ENCODE measurements around the gene TCF15.
"Not testable (repeated sequence)": the region's sequence is repeated elsewhere in the genome, so short reads cannot be mapped to it uniquely, and the experiment has no call there.

The TCF15 gene

DNA sequence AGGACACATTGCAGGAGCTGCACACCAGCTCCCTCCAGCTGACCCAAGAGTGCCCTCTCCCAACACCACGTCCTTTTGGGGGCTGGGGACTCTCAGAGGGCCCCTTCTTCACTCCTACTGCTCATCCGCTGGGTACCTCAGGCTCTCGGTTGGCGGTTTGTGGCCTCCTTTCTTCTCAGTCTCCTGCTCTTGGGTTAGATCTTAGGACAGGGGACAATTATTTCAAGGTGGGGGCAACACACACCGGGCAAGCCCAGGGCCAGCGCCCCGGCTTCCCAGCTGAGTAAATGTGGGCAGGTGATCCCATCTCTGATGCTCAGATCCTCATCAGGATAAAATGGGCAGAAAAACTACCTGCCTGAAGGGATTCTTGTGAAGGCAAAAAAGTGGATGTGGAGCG lies 1.1 kb downstream of the TCF15 start:
- no peak for DNase-seq

DNA sequence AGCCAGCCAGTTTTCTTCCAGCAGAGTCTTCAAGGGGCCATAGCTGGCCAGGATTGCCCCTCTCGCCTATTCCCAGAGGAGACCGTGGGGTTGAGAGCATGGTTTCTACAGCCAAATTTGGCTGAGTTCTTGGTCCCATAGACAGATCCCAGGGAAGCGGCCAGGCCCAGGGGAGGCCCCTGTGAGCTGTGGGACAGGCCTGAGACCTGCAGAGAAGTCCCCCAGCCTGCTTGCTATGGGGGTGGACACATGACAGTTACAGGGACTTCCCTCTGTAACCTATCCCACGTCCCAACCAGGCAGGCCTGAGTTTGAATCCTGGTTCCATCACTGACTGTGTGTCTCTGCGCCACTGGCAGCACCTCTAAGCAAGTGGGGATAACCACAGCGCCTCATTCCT lies 2.6 kb downstream of the TCF15 start:
- DNase-seq, result no peak

DNA sequence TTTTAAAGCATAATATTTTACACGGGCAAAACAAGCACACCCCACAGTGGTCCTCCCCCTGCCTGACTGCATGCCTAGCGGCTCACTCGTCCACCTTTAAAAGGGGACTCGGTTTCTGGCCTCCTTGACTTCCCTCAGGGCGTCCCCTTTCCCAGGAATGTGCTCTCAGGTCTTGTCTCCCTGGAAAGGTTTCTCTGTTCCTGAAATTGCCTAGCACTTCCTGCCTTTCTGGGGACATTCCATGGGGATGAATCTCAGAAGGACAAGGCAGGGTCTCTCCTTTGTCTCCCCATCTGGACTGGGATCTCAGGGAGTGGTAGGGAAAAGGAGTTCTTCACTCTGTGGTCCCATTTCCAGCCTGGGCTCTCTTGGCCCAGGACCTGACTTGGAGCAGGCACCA lies 4.9 kb downstream of the TCF15 start:
- DNase-seq, result no peak

DNA sequence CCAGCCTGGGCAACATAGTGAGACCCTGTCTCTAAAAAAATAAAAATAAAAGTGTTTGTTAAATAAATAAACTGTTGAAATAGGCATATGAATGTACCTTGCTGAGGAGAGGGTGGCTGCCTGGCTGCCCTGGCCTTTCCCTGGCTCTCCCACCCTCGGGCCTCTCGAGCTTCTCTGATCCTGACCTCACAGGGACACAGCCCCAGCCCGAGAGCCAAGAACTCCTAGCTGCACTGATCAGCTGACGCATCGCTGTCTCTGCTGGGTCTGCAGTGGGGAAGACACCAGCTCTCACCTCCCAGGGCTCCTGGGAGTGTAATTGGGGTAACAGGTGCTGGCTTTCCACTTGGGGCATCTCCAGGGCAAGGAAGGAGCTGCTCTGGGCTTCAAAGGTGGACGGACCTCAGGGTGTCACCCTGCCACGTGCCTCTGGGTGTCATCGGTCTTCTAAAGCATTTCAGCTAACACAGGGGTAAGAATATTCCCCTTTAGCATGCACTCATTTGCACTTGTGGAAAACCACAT lies 6.9 kb downstream of the TCF15 start:
- DNase-seq, result no peak

DNA sequence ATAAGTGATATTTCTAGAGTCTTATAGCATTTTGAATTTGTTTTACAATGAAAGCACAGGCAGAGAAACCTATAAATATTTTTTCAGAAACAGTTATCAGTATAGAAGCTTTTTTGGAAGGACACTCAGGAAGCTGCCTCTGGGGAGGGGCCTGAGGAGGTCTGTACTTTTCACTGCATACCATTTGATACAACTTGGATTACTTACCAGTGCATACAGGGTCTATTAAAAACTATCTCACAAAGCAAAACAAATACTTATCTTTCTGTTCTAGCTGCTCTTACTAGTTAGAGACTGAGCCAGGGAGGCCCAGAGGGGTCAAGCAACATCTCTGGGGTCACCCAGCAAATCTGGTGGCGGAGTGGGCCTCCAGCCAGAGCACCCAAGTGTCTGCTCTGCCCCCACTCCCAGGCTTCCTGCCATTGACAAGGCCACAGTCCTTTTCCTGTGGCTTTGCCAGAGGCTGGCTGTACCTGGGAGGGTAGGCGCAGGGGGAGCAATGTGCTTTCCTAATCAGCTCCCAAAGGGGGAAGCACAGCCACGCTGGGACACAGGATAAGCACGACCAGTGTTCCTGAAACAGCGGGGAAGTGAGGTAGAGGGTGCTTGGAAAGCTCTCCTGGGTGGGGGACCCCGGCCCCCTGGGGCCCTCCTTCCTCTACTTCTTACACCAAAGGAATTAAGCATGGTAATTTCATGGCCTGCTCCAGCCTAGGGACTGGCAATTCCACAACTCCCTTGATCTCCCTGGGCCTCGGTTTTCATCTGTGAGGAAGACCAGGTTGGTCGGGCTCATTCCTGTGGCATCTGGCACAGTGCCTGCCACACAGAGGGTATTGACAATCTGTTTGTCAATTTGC lies 7.8 kb downstream of the TCF15 start:
- no peak for DNase-seq

DNA sequence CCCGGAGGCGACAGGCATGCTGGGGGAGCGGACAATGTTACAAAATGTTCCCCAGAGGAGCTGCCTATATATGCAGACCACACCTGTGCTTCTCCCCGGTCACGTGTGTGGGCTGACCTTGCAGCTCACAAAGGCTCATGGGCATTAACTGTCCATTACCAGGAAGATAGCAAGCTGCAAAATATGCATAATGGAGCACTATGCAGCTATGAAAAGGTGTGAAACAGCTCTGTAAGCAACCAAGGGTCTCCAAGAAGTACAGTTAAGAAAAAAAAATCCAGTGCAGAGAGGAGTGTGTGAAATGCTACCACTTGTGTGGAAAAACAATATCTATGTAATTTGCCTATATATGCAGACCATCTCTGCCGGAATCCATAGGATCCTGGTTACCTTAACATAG lies 9.4 kb downstream of the TCF15 start:
- no peak for DNase-seq

DNA sequence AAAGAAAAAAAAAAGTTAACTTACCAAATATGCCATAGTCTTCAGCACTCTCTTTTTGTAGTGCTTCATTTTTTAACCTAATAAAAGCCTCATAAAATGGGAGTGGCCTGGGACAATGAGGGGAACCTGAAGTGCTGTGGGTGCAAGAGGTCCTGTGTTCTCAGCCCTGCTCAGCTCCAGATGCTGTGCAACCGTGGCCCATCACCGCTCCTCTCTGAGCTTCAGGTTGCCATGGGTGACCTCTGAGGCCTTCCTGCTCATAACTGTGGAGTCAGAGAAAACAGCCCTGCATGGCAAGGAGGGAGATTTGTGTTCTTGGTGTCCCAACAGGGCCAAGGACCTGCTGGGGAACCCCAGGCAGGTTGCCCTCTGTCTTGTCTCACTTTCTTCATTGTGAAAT lies 10.0 kb downstream of the TCF15 start:
- no peak for DNase-seq

DNA sequence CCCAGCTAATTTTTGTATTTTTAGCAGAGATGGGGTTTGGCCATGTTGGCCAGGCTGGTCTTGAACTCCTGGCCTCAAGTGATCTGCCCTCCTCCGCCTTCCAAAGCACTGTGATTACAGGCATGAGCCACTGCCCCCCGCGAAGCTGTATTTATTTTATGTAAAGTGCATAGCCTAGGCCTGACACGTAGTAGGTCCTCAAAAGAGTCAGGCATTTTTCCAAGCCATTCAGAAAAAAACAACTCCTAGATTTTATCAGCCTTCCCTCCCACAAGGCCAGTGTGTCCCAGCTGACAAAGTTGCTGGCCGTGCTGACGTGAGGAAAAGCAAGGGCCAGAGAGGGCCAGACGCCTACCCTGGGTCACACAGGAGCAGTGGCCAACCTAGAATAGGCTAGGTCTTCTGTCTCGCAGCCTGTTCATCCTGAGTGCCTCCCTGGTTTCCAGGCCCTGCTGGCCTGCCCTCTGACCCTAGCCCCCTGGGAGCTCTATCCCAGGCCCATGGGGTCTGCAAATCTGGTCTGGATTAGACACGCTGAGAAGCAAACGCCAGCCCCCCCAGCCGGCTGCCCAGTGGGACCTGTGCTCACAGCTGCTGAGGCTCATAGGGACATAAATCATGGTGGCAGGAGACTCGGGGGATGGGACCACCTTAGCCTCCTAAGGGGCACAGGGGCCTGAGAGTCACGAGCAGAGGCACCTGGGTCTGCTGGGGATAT lies 11.8 kb downstream of the TCF15 start:
- no peak for DNase-seq

DNA sequence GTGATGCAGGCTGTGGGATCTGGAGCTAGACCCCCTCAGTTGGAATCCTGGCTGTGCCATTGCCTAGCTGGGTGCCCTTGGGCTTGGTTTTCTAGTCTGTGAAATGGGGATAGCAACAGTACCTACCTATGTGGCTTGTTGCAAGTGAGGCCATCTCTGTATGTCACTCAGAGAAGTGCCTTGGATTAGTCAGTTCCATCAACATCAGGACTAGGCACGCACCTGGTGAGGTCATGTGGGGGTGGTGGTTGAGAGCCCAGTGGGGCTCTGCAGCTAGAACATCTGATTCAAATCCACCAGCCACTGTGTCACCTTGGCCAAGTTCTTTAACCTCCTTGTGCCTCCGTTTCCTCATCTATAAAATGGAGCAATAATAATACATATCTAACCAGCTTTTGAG lies 12.5 kb downstream of the TCF15 start:
- DNase-seq, result no peak

DNA sequence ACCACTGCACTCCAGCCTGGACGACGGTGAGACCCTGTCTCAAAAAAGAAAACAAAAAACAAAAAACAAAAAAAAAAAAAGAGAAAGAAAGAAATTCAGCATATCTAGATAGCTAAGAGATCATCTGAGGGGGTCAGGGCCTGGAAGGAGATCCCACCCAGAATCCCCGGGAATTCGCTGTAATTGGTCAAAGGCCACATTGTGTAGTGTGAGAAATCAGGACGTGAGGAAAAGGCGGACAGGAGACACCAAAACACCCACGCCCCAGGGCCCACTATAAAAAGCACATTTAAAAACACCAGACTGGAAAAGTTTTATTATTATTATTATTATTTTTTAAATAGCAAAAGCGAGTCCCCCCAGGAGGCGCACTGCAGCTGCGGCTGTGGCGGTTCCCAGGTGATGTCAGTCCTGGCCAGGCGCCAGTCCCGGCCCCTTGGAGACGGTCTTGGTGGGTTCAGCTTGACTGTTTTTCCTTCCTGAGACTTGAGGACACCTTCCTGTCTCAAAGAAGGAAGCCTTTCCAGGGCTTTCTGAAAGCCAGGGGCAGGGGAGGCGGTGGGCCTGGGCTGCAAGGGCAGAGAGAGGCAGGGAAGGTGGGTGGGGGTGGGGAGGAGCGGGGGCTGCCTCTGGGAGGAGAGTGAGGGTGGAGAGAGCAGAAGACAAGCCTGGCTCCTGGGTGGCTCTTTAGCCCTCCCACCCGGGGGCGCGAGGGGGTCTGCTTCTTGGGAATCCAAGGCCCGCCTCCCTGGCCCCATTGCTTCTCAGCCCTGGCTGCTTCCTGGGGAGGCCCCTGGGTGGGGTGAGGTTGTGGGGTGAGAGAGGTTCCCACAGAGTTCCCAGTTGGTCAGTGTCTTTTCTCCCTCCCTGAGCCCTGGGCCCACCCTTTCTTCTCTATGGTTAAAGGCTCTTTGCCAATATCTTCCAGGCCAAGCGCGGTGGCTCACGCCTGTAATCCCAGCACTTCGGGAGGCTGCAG lies 14.5 kb downstream of the TCF15 start:
- no peak for DNase-seq

DNA sequence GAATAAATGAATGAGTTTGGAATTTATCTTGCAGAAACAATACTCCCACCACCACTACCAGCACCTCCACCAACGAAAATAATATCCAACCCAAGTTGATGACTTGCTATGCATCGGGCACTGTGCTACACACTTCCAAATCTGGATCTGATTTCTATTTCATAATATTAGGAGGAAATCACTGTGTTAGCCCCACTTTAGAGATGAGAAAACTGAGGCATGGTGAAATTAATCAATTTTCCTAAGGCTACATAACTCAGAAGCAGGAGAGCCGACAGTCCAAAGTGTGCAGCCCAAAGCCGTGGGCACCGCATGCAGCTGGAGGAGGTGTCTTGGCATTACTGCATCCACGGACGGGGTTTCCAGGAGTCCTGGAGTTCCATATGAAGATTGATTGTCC lies 17.6 kb downstream of the TCF15 start:
- DNase-seq, result no peak

DNA sequence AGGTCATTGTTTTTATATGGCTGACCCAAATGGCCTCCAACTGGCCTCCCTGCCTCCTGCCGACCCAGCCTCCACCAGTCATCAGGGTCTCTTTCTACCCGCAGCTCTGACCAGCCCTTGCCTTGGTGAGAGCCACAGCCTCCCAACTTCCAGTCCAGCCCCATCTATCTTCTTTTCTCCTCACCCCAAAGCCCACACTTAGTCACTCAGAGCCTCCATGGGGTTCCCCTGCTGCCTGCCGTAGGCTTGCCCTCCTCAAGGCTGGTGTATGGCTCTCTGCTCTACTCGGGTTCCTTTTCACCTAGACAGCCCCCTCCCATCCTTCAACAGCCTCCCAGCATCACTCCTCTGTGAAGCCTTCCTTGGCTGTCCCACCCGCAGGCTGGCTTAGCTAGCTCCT lies 18.2 kb downstream of the TCF15 start:
- no peak for DNase-seq

DNA sequence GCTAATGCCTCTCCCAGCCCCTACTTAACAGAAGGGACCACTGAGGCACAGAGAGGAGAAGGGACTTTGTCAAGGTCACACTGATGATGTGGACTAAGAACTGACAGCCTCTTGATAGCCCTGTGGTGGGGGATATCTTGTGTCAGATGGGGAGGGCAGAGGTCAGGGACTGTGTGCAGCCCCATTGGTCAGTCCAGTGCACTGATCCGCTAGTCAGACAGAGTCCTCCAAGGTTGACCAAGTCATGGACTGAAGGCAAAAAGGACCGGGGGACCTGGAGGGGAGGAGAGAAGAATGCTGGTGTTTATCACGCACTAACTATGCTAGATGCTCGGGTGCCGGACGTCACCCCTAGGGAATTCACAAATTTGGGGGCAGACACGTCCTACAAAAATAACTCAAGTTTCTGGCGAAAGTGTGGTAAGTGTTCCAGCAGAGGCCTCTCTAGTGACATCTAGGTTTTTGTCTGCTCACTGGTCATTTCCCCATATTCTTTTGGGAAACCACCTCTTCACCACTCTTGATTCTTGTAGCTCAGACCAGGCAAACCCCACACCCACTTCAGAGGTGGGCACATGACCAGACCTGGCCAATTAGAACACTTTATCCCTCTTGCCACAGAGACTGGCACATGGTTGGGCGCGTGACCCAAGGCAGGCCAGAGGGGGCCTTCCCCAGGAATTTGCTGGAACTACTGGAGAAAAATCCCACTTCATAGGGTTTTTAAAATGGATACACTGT lies 21.0 kb downstream of the TCF15 start:
- DNase-seq, result no peak

DNA sequence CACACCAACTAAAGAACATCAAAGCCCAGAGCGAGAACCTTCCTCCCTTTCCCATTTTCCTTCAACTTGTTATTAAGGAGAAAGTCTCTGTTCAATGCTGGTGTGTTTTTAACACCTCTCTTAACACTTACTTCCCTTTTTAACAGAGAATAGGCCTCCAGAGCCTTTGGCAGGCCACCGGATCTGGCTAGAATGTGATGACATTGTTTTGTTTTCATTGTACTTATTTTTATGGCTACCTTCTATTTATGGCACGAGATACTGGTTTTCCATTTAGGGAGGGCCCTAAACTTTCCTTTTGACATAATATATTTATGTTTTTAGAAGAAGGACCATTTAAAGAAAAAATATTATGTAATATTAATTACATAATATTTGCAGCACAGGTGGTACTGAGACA lies 21.6 kb downstream of the TCF15 start:
- no peak for DNase-seq

DNA sequence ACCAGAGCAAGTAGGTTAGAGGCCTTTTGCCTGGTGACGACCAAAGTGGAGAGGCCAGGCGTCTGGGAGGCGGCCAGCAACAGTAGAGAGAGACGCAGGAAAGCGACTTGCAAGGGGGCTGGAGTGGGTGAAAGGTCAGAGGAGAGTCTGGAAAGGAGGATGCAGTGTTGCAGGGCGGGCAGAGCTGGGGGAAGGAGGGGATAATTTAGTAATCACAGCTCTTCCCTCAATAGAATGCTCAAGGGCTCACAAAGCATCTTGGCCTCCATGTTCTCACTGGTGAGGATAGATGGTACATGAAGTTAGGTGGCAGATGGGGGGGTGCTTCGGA lies 25.2 kb downstream of the TCF15 start:
- no peak for DNase-seq

DNA sequence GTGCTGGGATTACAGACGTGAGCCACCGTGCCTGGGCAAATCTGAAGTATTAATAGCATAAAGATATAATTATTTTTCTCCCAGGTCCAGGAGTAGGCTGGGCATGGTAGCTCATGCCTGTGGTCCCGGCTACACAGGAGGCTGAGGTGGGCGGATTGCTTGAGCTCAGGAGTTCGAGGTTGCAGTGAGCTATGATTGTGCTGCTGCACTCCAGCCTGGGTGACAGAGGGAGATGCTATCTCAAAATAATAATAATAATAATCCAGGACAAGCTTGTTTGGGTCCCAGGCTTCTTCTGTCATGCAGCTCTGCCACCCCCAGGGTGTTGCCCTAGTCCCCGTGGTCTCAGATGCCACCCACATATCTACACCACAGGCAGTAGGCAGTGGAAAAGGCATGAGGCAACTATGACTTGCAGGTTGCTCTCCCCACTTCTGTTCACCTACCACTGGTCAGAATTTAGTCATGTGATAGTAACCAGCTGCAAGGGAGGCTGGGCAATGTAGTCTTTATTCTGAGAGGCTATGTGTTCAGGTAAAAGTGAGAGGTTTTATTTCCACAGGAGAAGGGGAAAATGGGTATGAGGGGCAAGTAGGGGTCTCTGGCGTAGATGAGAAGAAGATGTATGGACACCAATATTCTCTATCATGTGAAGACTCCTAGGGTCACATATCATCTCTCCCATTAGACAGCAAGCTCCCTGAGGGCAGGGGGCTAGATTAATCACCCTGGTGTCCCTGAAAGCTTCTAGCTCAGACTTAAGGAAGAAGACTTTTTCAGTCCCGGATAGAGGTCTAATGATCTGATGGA lies 25.7 kb downstream of the TCF15 start:
- DNase-seq, result peak in 1 of 2 experiments; percentile 24

DNA sequence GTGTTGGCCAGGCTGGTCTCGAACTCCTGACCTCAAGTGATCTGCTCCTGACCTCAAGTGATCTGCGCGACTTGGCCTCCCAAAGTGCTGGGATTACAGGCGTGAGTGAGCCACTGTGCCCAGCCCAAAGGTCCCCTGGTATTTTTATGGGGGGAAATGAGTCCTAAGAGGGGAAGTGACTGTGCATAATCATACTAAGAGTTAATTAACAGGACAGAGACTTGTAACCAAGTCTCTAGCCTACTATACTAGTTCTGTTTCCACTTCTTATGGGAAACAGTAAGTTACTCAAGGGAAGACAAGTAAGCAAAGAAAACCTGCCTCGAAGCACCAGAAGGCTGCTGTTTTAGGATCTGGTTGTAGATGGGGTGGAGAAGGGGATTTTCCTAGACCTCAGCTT lies 27.9 kb downstream of the TCF15 start:
- no peak for DNase-seq

DNA sequence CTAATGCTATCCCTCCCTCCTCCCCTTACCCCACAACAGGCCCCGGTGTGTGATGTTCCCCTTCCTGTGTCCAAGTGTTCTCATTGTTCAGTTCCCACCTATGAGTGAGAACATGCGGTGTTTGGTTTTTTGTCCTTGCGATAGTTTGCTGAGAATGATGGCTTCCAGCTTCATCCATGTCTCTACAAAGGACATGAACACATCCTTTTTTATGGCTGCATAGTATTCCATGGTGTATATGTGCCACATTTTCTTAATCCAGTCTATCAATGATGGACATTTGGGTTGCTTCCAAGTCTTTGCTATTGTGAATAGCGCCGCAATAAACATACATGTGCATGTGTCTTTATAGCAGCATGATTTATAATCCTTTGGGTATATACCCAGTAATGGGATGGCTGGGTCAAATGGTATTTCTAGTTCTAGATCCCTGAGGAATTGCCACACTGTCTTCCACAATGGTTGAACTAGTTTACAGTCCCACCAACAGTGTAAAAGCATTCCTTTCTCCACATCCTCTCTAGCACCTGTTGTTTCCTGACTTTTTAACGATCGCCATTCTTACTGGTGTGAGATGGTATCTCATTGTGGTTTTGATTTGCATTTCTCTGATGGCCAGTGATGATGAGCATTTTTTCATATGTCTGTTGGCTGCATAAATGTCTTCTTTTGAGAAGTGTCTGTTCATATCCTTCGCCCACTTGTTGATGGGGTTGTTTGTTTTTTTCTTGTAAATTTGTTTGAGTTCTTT lies 31.0 kb downstream of the TCF15 start:
- DNase-seq, result not testable (repeated sequence)

DNA sequence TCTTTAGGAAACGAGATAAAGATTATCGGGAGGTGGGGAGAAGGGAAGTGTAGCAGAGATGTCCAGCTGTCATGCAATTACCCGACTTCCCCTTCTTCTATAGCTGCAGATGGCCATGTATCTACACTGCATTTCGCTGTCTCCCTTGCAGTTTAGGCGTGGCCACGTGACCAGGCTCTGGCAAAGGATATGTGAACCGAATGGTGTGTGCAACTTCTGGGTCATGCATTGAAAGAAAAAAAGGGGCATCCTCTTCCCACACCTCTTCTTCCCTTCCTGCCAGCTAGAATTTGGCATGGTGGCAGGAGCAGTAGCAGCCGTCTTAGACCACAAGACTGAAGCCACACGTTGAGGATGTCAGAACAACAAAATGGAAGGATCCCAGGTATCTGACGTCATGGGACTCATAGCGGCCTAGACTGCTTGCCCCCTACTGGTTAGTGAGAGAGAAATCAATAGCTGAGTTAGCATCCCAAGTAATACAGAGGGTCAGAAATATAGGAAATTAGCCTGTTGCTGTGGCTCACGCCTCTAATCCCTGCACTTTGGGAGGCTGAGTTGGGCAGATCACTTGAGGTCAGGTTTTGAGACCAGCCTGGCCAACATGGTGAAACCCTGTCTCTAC lies 32.8 kb downstream of the TCF15 start:
- DNase-seq, result no peak

DNA sequence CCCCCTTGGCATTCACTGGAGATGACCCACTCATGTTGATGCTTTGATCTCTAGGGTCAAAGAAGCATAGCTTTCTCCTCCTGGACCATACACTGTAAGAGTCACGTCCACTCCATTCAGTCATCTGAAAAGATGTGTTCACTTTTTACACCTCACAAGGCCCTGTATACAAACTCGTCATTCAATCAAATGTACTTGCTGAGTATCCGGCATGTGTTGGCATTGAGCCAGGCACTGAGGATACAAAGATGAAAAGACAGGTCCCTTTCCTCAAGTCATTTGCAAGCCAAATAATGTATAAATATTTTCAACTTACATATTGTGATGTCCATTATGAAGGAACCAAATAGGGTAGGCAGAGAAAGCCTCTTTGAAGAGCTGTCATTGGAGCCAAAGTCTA lies 34.0 kb downstream of the TCF15 start:
- DNase-seq, result no peak

Measured in SW 1271 (cell line).